Adipocyte (in vitro differentiated cells): ENCODE measurements around the gene BCAT1.

Experiments used
- DNase-seq: peaks from one replicate; pipeline ENCODE4 v3.0.0-alpha.2; 2015; ENCODE audit warnings: low read depth
- H3K27me3 ChIP-seq: replicated peaks from 2 replicates; pipeline ENCODE4 v1.7.0; 2013; ENCODE audit warnings: mild to moderate bottlenecking, low read length, moderate library complexity; ENCODE audit not compliant: control insufficient read depth, insufficient read depth
- H3K36me3 ChIP-seq: 2 replicates; pipeline ENCODE4 v1.7.0; 2013; ENCODE audit warnings: low read length, mild to moderate bottlenecking, moderate library complexity; ENCODE audit not compliant: control insufficient read depth, insufficient read depth, severe bottlenecking
- H3K4me1 ChIP-seq: 2 replicates; pipeline ENCODE4 v1.7.0; 2013; ENCODE audit warnings: mild to moderate bottlenecking, low read length, moderate library complexity; ENCODE audit not compliant: control insufficient read depth, insufficient read depth
- H3K4me3 ChIP-seq: 2 replicates; pipeline ENCODE4 v1.7.0; 2013; ENCODE audit warnings: mild to moderate bottlenecking, low read length, moderate library complexity
- H3K9ac ChIP-seq: 2 replicates; pipeline ENCODE4 v1.7.0; 2013; ENCODE audit warnings: mild to moderate bottlenecking, low read length, moderate library complexity
- H3K9me3 ChIP-seq: 2 replicates; pipeline ENCODE4 v1.7.0; 2013; ENCODE audit warnings: mild to moderate bottlenecking, low read length, moderate library complexity; ENCODE audit not compliant: control insufficient read depth

BCAT1 gene

GRCh38 chr12:24808651-24809050 lies 140.2 kb downstream of the BCAT1 start:
- Histone ChIP-seq H3K4me3 (no peak overlapping the region), H3K9ac (no peak overlapping the region), H3K4me1 (no peaks in the 10 kb centered on the region), H3K27me3 (no peaks in the 10 kb centered on the region), H3K36me3 (no peaks in the 10 kb centered on the region), H3K9me3 (no peaks in the 10 kb centered on the region)
- no peak for DNase-seq

GRCh38 chr12:24806386-24806785 lies 142.5 kb downstream of the BCAT1 start:
- Histone ChIP-seq H3K9me3 (peaks cover 6% of the 10 kb centered on the region), H3K36me3 (no peaks in the 10 kb centered on the region), H3K9ac (no peak overlapping the region), H3K4me1 (no peaks in the 10 kb centered on the region), H3K27me3 (no peaks in the 10 kb centered on the region), H3K4me3 (no peak overlapping the region)
- no peak for DNase-seq

- H3K36me3 ChIP-seq, result no peaks in the 10 kb centered on the region
- H3K9me3 ChIP-seq, result peaks cover 6% of the 10 kb centered on the region
- no peak overlapping the region for H3K4me3 ChIP-seq
- no peak overlapping the region for H3K9ac ChIP-seq
- no peaks in the 10 kb centered on the region for H3K27me3 ChIP-seq
- no peaks in the 10 kb centered on the region for H3K4me1 ChIP-seq
- no peak for DNase-seq
Observed at GRCh38 chr12:24803430-24804245, 145.3 kb downstream of the BCAT1 start.

- no peaks in the 10 kb centered on the region for H3K27me3 ChIP-seq
- no peak overlapping the region for H3K9ac ChIP-seq
- H3K4me3 ChIP-seq, result no peak overlapping the region
- no peaks in the 10 kb centered on the region for H3K4me1 ChIP-seq
- H3K36me3 ChIP-seq, result no peaks in the 10 kb centered on the region
- H3K9me3 ChIP-seq, result peaks cover 6% of the 10 kb centered on the region
- no peak for DNase-seq
Observed at GRCh38 chr12:24798335-24798734, 150.6 kb downstream of the BCAT1 start.

GRCh38 chr12:24797901-24798300 lies 151.0 kb downstream of the BCAT1 start:
- Histone ChIP-seq H3K36me3 (no peaks in the 10 kb centered on the region), H3K4me3 (no peak overlapping the region), H3K27me3 (no peaks in the 10 kb centered on the region), H3K9ac (no peak overlapping the region), H3K4me1 (no peaks in the 10 kb centered on the region), H3K9me3 (peaks cover 2% of the 10 kb centered on the region)
- no peak for DNase-seq

- Histone ChIP-seq H3K9me3 (no peaks in the 10 kb centered on the region), H3K36me3 (no peaks in the 10 kb centered on the region), H3K27me3 (no peaks in the 10 kb centered on the region), H3K4me1 (no peaks in the 10 kb centered on the region), H3K9ac (no peak overlapping the region), H3K4me3 (no peak overlapping the region)
- DNase-seq, result no peak
Observed at GRCh38 chr12:24796876-24797275, 152.0 kb downstream of the BCAT1 start.

- Histone ChIP-seq H3K36me3 (no peaks in the 10 kb centered on the region), H3K4me3 (peak overlapping the region; percentile 68), H3K4me1 (no peaks in the 10 kb centered on the region), H3K9me3 (no peaks in the 10 kb centered on the region), H3K9ac (no peak overlapping the region), H3K27me3 (no peaks in the 10 kb centered on the region)
- DNase-seq, result no peak
Observed at GRCh38 chr12:24795699-24796347, 153.1 kb downstream of the BCAT1 start.

GRCh38 chr12:24791622-24792021 lies 157.3 kb downstream of the BCAT1 start:
- DNase-seq, result no peak
- Histone ChIP-seq H3K9ac (no peak overlapping the region), H3K36me3 (no peaks in the 10 kb centered on the region), H3K27me3 (no peaks in the 10 kb centered on the region), H3K4me3 (no peak overlapping the region), H3K4me1 (no peaks in the 10 kb centered on the region), H3K9me3 (no peaks in the 10 kb centered on the region)

GRCh38 chr12:24788886-24789285 lies 160.0 kb downstream of the BCAT1 start:
- no peaks in the 10 kb centered on the region for H3K36me3 ChIP-seq
- no peaks in the 10 kb centered on the region for H3K4me1 ChIP-seq
- H3K9me3 ChIP-seq, result no peaks in the 10 kb centered on the region
- H3K27me3 ChIP-seq, result peaks cover 4% of the 10 kb centered on the region
- no peak overlapping the region for H3K4me3 ChIP-seq
- DNase-seq, result peak; percentile 2
- no peak overlapping the region for H3K9ac ChIP-seq

- H3K27me3 ChIP-seq, result peaks cover 4% of the 10 kb centered on the region
- no peak overlapping the region for H3K4me3 ChIP-seq
- no peaks in the 10 kb centered on the region for H3K36me3 ChIP-seq
- peak; percentile 75 for DNase-seq
- H3K9ac ChIP-seq, result no peak overlapping the region
- peaks cover 12% of the 10 kb centered on the region for H3K4me1 ChIP-seq
- H3K9me3 ChIP-seq, result no peaks in the 10 kb centered on the region
Observed at GRCh38 chr12:24780697-24781368, 168.1 kb downstream of the BCAT1 start.

GRCh38 chr12:24778486-24779304 lies 170.2 kb downstream of the BCAT1 start:
- Histone ChIP-seq H3K9me3 (no peaks in the 10 kb centered on the region), H3K27me3 (no peaks in the 10 kb centered on the region), H3K9ac (no peak overlapping the region), H3K36me3 (no peaks in the 10 kb centered on the region), H3K4me1 (peaks cover 12% of the 10 kb centered on the region), H3K4me3 (no peak overlapping the region)
- DNase-seq, result peak; percentile 61
